Ovary (tissue), 9 donors: ENCODE data around the gene CHERP. TPM values are rescaled to one million over a fixed set of nuclear protein-coding genes. Genes with fewer than 3 reads are reported as not detected.
"Not testable (repeated sequence)": the region's sequence is repeated elsewhere in the genome, so short reads cannot be mapped to it uniquely, and the experiment has no call there.

Source experiments
- DNase-seq, 5 donors: peaks; one replicate each; pipeline ENCODE4 v3.0.0-alpha.2; 2019 to 2020
- H3K27ac ChIP-seq, 2 donors: fragments of 200-600 bp; one replicate each; pipeline versions ENCODE4 v1.5.1 to v1.8.0; 2019 to 2022
- H3K27me3 ChIP-seq: fragments of 200-600 bp; one replicate; pipeline ENCODE4 v1.8.0; 2022
- H3K36me3 ChIP-seq: fragments of 200-600 bp; sonication (generic); one replicate; pipeline ENCODE4 v1.5.1; 2019
- H3K4me1 ChIP-seq: one replicate; pipeline ENCODE4 v1.8.1; 2013; ENCODE audit warnings: mild to moderate bottlenecking, moderate library complexity; ENCODE audit not compliant: insufficient read depth
- H3K4me3 ChIP-seq: fragments of 200-600 bp; sonication (generic); one replicate; pipeline ENCODE4 v1.5.1; 2017
- H3K9me3 ChIP-seq, 2 donors: fragments of 200-600 bp in 1 of 2; sonication (generic) in 1 of 2; one replicate each; pipeline versions ENCODE4 v1.5.1 to v1.8.1; 2013 to 2019; ENCODE audit warnings: mild to moderate bottlenecking in 1 of 2, moderate library complexity in 1 of 2
- EP300 ChIP-seq: sonication (generic); formaldehyde crosslinking; IDR thresholded peaks from one replicate; pipeline ENCODE4 v1.6.1; 2017; ENCODE audit warnings: antibody characterized with exemption
- POLR2A ChIP-seq: fragments of 450-650 bp; IDR thresholded peaks from one replicate; pipeline ENCODE4 v1.6.1; 2017; ENCODE audit warnings: antibody characterized with exemption, mild to moderate bottlenecking, moderate library complexity
- WGBS, 3 donors: extraction: QIAGEN DNeasy Blood & Tissue Kit in 1 of 3; methylation state at CpG; one replicate each; pipeline versions ENCODE4 v1.1.5 to v1.1.7; 2013 to 2017; 5-methylcytosine and 5-hydroxymethylcytosine counted together
- intact Hi-C, 4 donors: fragments of 100-400 bp; cut with DNase I; formaldehyde crosslinking; loops; one replicate each; pipeline versions ENCODE4 v1.11.0 to v1.15.1; 2022 to 2023
- polyA plus RNA-seq, 2 donors: library from polyadenylated mRNA; stranded (reverse); fragments of 200-250 nt in 1 of 2; fragments of 350-450 nt in 1 of 2; fragmentation: Illumina TruSeq in 1 of 2; extraction: RNeasy Lipid Tissue Mini Kit (QIAGEN cat#74804) in 1 of 2; gene quantifications; one replicate each; pipeline ENCODE4 v1.2.3, GENCODE V29; 2013 to 2014
- total RNA-seq, 7 donors: library from RNA; depleted of rRNA in 2 of 7; stranded (reverse); fragments of >200 nt in 2 of 7; fragmentation: NEBNext Ultra II Directional in 3 of 7; extraction: Animal tissue kit (Norgen Biotek cat#: 25700) in 3 of 7; gene quantifications; one replicate each; pipeline versions ENCODE4 v1.1.0 to v1.2.4, GENCODE V29; 2016 to 2023
- TF ChIP-seq, protein P1 (sequence below), 3 donors: fragments of 450-650 bp in 2 of 3; fragments of 200-600 bp in 1 of 3; IDR thresholded peaks; one replicate each; pipeline versions ENCODE4 v1.5.1 to v1.8.0; 2016 to 2022; ENCODE audit warnings: antibody characterized with exemption in 3 of 3, mild to moderate bottlenecking in 1 of 3
- donor health status: DM: no; HTN: no; CAD: no; lungs with moderate emphysema.
- donor health status: DM: no; HTN: no; CAD: no.
- donor health status: Bipolar disorder and iron deficiency.
- donor health status: DM: yes; HTN: yes; CAD: no.
- donor health status: DM: no; HTN: no; CAD: no.
- donor health status: DM: yes; HTN: yes; CAD: no.

Gene CHERP
- total and polyA plus RNA-seq, 9 donors: 5.9 to 52.6 (median 39.7) TPM

DNA sequence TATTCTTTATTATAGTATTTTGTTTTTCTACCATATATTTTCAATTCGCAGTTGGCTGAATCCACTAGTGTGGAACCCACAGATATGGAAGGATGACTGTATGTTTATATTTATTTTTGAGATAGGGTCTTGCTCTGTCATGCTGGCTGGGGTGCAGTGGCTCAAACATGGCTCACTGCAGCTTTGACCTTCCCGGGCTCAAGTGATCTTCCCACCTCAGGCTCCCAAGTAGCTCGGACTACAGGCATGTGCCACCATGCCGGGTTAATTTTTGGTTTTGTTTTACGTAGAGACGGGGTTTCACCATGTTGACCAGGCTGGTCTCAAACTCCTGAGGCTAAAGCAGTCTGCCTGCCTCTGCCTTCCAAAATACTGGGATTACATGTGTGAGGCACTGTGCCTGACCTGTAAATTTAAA is 20.4 kb upstream of the CHERP start:
- H3K27ac ChIP-seq: no peak overlapping the region
- H3K4me1 ChIP-seq: no peaks in the 10 kb centered on the region
- H3K9me3 ChIP-seq: no peaks in the 10 kb centered on the region
- TF ChIP-seq EP300: no peak
- TF ChIP-seq, protein P1, sequence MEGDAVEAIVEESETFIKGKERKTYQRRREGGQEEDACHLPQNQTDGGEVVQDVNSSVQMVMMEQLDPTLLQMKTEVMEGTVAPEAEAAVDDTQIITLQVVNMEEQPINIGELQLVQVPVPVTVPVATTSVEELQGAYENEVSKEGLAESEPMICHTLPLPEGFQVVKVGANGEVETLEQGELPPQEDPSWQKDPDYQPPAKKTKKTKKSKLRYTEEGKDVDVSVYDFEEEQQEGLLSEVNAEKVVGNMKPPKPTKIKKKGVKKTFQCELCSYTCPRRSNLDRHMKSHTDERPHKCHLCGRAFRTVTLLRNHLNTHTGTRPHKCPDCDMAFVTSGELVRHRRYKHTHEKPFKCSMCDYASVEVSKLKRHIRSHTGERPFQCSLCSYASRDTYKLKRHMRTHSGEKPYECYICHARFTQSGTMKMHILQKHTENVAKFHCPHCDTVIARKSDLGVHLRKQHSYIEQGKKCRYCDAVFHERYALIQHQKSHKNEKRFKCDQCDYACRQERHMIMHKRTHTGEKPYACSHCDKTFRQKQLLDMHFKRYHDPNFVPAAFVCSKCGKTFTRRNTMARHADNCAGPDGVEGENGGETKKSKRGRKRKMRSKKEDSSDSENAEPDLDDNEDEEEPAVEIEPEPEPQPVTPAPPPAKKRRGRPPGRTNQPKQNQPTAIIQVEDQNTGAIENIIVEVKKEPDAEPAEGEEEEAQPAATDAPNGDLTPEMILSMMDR (IDR thresholded peaks at IDR 0.05): no peak
- no peak for TF ChIP-seq POLR2A
- H3K27me3 ChIP-seq: no peaks in the 10 kb centered on the region
- no peak overlapping the region for H3K4me3 ChIP-seq
- no peak for DNase-seq
- no peaks in the 10 kb centered on the region for H3K36me3 ChIP-seq
- intact Hi-C loops: no loop called here
- 82 to 92% (median 82%) methylated on average over 6 of the region's 6 CpGs for WGBS, 3 donors

DNA sequence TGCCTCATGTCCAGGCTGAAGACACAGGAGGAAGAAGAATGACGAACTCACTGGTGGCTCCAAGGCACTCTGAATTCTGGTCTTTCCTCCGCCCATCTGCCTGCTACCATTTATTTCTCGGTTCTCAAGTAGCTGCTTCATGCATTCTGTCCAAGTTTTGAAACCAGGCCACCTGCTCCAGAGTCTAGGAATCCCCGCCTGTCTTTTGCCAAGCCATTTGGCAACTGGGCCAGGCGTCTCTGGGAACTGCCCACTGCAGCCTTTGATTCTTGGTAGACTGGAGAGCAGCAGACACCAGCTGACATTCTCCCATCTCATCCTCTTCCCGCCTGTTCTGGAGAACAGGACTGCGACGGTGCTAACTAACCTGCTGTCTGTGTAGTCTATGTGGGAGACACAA is 19.1 kb upstream of the CHERP start:
- WGBS, 3 donors: 74 to 78% (median 78%) methylated on average over 8 of the region's 8 CpGs
- DNase-seq: no peak
- Histone ChIP-seq H3K27ac (no peak overlapping the region), H3K36me3 (no peaks in the 10 kb centered on the region), H3K4me3 (no peak overlapping the region), H3K27me3 (no peaks in the 10 kb centered on the region), H3K4me1 (no peaks in the 10 kb centered on the region), H3K9me3 (no peaks in the 10 kb centered on the region)
- TF ChIP-seq, protein P1 (IDR thresholded peaks at IDR 0.05): no peak
- TF ChIP-seq POLR2A: no peak
- TF ChIP-seq EP300: no peak
- intact Hi-C loops: no loop called here

DNA sequence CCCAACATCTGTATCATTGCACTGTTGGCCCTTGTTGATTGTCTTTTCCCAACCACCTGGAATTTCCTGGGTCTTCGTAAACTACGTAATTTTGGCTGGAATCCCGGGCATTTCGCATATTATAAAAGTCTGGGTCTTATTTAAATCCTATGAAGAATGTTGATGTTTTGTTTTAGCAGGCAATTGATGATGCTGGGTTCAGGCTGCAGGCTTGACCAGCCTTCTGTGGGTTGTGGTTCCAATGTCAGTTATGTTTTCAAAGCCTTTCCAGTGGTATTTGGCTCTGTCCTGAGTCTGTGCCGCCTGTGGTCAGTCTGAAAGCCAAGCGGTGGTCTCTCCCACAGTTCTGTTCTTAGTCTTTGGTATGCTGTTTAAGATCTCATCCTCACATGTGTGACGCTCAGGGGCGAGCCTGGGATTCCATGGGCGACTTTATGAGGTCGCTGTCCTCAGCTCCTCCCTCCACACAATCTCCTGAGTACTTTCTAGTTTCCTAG is 17.6 kb upstream of the CHERP start:
- H3K4me3 ChIP-seq: no peak overlapping the region
- 34 to 52% (median 43%) methylated on average over 10 of the region's 10 CpGs for WGBS, 3 donors
- H3K36me3 ChIP-seq: no peaks in the 10 kb centered on the region
- no peak for DNase-seq
- H3K9me3 ChIP-seq: no peaks in the 10 kb centered on the region
- no peaks in the 10 kb centered on the region for H3K4me1 ChIP-seq
- H3K27ac ChIP-seq: no peak overlapping the region
- TF ChIP-seq, protein P1 (IDR thresholded peaks at IDR 0.05): no peak
- TF ChIP-seq EP300: no peak
- no peak for TF ChIP-seq POLR2A
- H3K27me3 ChIP-seq: no peaks in the 10 kb centered on the region
- intact Hi-C loops: no loop called here

DNA sequence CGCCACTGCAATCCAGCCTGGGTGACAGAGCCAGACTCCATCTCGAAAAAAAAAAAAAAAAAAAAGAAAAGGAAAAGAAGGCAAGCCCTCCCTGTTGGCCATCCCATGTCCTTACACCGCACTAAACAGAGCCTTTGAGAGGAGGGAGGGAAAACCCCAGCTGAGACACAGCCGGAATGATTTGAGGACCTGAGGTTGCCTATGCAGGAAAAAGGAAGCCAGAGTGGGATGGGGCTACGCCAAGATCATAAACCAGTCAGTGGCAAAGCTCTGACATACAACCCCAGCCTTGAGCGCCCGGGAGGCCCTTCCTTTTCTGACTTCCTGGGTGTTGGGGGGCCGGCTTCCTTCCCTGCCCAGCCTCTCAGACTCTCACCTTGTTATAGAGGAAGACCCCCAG is 12.5 kb upstream of the CHERP start:
- TF ChIP-seq, protein P1 (IDR thresholded peaks at IDR 0.05): no peak
- no peak for TF ChIP-seq POLR2A
- TF ChIP-seq EP300: no peak
- no peak for DNase-seq
- Histone ChIP-seq H3K4me3 (no peak overlapping the region), H3K27me3 (no peaks in the 10 kb centered on the region), H3K36me3 (no peaks in the 10 kb centered on the region), H3K9me3 (no peaks in the 10 kb centered on the region), H3K27ac (no peak overlapping the region), H3K4me1 (no peaks in the 10 kb centered on the region)
- intact Hi-C loops: no loop called here
- 83 to 88% (median 87%) methylated on average over 8 of the region's 8 CpGs for WGBS, 3 donors

DNA sequence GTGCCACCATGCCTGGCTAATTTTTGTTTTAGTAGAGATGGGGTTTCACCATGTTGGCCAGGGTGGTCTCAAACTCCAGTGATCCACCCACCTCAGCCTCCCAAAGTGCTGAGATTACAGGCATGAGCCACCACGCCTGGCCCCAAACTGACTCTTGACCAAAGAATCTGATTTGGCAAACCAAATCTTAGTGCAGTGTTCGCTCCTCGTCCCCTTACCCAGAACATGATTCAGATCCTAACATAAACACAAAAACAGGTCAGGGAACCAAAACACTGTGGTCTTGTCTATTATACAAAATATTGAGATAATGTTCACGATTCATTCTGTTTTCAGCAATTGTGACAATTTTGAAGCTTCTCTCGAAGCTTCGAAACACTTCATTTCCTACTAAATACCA is 9.7 kb upstream of the CHERP start:
- H3K27ac ChIP-seq, intact Hi-C loops, DNase-seq, H3K36me3 ChIP-seq, H3K4me1 ChIP-seq, H3K9me3 ChIP-seq, H3K4me3 ChIP-seq, H3K27me3 ChIP-seq: not testable (repeated sequence)
- WGBS, 3 donors: 85 to 88% (median 87%) methylated on average over 6 of the region's 6 CpGs
